Neural cell (in vitro differentiated cells): ENCODE data around the gene OR5B3. TPM values are rescaled to one million over a fixed set of nuclear protein-coding genes. Genes with fewer than 3 reads are reported as not detected.
"Not testable (repeated sequence)": the region's sequence is repeated elsewhere in the genome, so short reads cannot be mapped to it uniquely, and the experiment has no call there.

Experiments used
- H2AFZ ChIP-seq: fragments of 200-600, 300-800 bp; sonication (generic), shearing (Covaris generic); 2 replicates; pipeline ENCODE4 v1.6.0; 2014; ENCODE audit warnings: low read depth, mild to moderate bottlenecking, antibody characterized with exemption, low read length, moderate library complexity
- H3F3A ChIP-seq: fragments of 200-600 bp; shearing (Covaris generic); 2 replicates; pipeline ENCODE4 v1.6.1; 2016; ENCODE audit warnings: mild to moderate bottlenecking, moderate library complexity, mixed read lengths, antibody characterized with exemption, low read length; ENCODE audit not compliant: insufficient read depth, poor library complexity, severe bottlenecking
- H3K27ac ChIP-seq: fragments of 200-600, 300-800 bp; sonication (generic), shearing (Covaris generic); 2 replicates; pipeline ENCODE4 v1.5.1; 2014; ENCODE audit warnings: mild to moderate bottlenecking, low read length, moderate library complexity
- H3K27me3 ChIP-seq: fragments of 300-800, 200-600 bp; sonication (generic), shearing (Covaris generic); 2 replicates; pipeline ENCODE4 v1.6.0; 2014; ENCODE audit warnings: mild to moderate bottlenecking, low read depth, low read length, moderate library complexity; ENCODE audit not compliant: insufficient read depth
- H3K36me3 ChIP-seq: fragments of 300-800, 200-600 bp; sonication (generic), shearing (Covaris generic); 2 replicates; pipeline ENCODE4 v1.5.1; 2014; ENCODE audit warnings: mild to moderate bottlenecking, antibody characterized with exemption, low read length, moderate library complexity; ENCODE audit not compliant: insufficient read depth
- H3K4me2 ChIP-seq: fragments of 300-800, 200-600 bp; sonication (generic), shearing (Covaris generic); 2 replicates; pipeline ENCODE4 v1.6.0; 2014; ENCODE audit warnings: mild to moderate bottlenecking, low read length
- H3K4me3 ChIP-seq: fragments of 300-800, 200-600 bp; sonication (generic), shearing (Covaris generic); 2 replicates; pipeline ENCODE4 v1.5.1; 2014; ENCODE audit warnings: mild to moderate bottlenecking, low read length, moderate library complexity
- H3K79me2 ChIP-seq: fragments of 200-600 bp; shearing (Covaris generic); replicated peaks from 2 replicates; pipeline ENCODE4 v1.6.0; 2014; ENCODE audit warnings: mild to moderate bottlenecking, low read length, moderate library complexity; ENCODE audit not compliant: insufficient read depth
- H3K9ac ChIP-seq: fragments of 300-800, 200-600 bp; sonication (generic), shearing (Covaris generic); 2 replicates; pipeline ENCODE4 v1.6.1; 2016; ENCODE audit warnings: mild to moderate bottlenecking, low read length, mixed read lengths
- H3K9me2 ChIP-seq: fragments of 200-600 bp; shearing (Covaris generic); 2 replicates; pipeline ENCODE4 v1.6.1; 2016; ENCODE audit warnings: mild to moderate bottlenecking, low read length, mixed read lengths; ENCODE audit not compliant: insufficient read depth
- H3K9me3 ChIP-seq: fragments of 200-600, 300-800 bp; sonication (generic), shearing (Covaris generic); 2 replicates; pipeline ENCODE4 v1.6.1; 2016; ENCODE audit warnings: mild to moderate bottlenecking, mixed run types, low read length, moderate library complexity, mixed read lengths
- H4K20me1 ChIP-seq: fragments of 200-600 bp; shearing (Covaris generic); 2 replicates; pipeline ENCODE4 v1.6.1; 2016; ENCODE audit warnings: mild to moderate bottlenecking, mixed run types; ENCODE audit not compliant: insufficient read depth
- EP300 ChIP-seq: fragments of 450-650 bp; conservative IDR thresholded peaks from 2 replicates; pipeline ENCODE4 v1.6.1; 2014; ENCODE audit warnings: antibody characterized with exemption, mild to moderate bottlenecking, moderate library complexity; ENCODE audit not compliant: poor library complexity, severe bottlenecking
- EZH2 ChIP-seq: fragments of 200-600, 300-800 bp; shearing (Covaris generic), sonication (generic); IDR thresholded peaks from 2 replicates; pipeline ENCODE4 v1.6.1; 2014; ENCODE audit warnings: antibody characterized with exemption, low read length, borderline replicate concordance, mild to moderate bottlenecking; ENCODE audit not compliant: insufficient read depth, poor library complexity, severe bottlenecking
- MXI1 ChIP-seq: fragments of 450-650 bp; conservative IDR thresholded peaks from 2 replicates; pipeline ENCODE4 v1.6.1; 2014; ENCODE audit warnings: antibody characterized with exemption, mild to moderate bottlenecking; ENCODE audit not compliant: poor library complexity, severe bottlenecking
- POLR2AphosphoS5 ChIP-seq: IDR thresholded peaks from 2 replicates; pipeline ENCODE4 v1.6.1; 2012
- RAD21 ChIP-seq: fragments of 450-650 bp; conservative IDR thresholded peaks from 2 replicates; pipeline ENCODE4 v1.6.1; 2014; ENCODE audit warnings: antibody characterized with exemption, mild to moderate bottlenecking, moderate library complexity
- REST ChIP-seq: IDR thresholded peaks from 2 replicates; pipeline ENCODE4 v1.6.1; 2012; ENCODE audit warnings: borderline replicate concordance
- SMC3 ChIP-seq: fragments of 450-650 bp; conservative IDR thresholded peaks from 2 replicates; pipeline ENCODE4 v1.6.1; 2014; ENCODE audit warnings: antibody characterized with exemption, mild to moderate bottlenecking, moderate library complexity; ENCODE audit not compliant: poor library complexity
- TAF1 ChIP-seq: IDR thresholded peaks from 2 replicates; pipeline ENCODE4 v1.6.1; 2012; ENCODE audit warnings: low read depth
- polyA plus RNA-seq: library from polyadenylated mRNA; depleted of rRNA; stranded (reverse); fragments of >200 nt; gene quantifications from 2 replicates; pipeline ENCODE4 v1.2.3, GENCODE V29; 2014
- TF ChIP-seq, protein P1 (sequence below): fragments of 450-650 bp; IDR thresholded peaks from 2 replicates; pipeline ENCODE4 v1.5.1; 2014; ENCODE audit warnings: antibody characterized with exemption, mild to moderate bottlenecking, moderate library complexity; ENCODE audit not compliant: poor library complexity, severe bottlenecking

The OR5B3 gene
- polyA plus RNA-seq, 1 donor from 2014 or later = not detected

GRCh38 chr11:58429273-58429672, 22.6 kb upstream of the OR5B3 start:
- Histone ChIP-seq H2AFZ (no peak overlapping the region), H3K4me2 (no peak overlapping the region), H3K36me3 (no peaks in the 10 kb centered on the region), H3K4me3 (no peak overlapping the region), H3K9ac (no peak overlapping the region), H4K20me1 (no peaks in the 10 kb centered on the region), H3K79me2 (no peaks in the 10 kb centered on the region), H3K27ac (no peak overlapping the region), H3K27me3 (no peaks in the 10 kb centered on the region), H3K9me2 (no peaks in the 10 kb centered on the region), H3F3A (no peaks in the 10 kb centered on the region), H3K9me3 (no peaks in the 10 kb centered on the region)
- TF ChIP-seq, protein P1, sequence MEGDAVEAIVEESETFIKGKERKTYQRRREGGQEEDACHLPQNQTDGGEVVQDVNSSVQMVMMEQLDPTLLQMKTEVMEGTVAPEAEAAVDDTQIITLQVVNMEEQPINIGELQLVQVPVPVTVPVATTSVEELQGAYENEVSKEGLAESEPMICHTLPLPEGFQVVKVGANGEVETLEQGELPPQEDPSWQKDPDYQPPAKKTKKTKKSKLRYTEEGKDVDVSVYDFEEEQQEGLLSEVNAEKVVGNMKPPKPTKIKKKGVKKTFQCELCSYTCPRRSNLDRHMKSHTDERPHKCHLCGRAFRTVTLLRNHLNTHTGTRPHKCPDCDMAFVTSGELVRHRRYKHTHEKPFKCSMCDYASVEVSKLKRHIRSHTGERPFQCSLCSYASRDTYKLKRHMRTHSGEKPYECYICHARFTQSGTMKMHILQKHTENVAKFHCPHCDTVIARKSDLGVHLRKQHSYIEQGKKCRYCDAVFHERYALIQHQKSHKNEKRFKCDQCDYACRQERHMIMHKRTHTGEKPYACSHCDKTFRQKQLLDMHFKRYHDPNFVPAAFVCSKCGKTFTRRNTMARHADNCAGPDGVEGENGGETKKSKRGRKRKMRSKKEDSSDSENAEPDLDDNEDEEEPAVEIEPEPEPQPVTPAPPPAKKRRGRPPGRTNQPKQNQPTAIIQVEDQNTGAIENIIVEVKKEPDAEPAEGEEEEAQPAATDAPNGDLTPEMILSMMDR = no peak

DNA sequence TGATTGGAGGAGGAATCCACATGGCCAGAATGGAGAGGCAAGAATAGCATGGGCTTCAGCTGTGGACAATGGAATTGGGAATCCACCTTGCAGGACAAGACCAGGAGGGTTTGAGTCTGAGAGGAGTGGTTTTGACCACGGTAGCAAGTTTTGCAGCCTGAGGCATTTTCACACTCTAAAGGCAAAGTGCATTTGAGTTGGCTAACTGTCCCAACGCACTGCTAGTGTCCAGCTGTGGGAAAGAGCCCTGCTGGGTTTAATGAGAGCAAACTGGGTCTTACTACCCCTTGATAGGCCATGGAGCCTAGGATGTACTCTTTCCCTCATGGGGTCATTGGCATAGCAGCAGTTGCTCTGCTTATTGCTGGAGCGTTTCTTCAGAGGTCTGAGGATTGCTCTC, 21.3 kb upstream of the OR5B3 start, which contains the start of gene OR5B2:
Gene OR5B2, minus strand, starts transcription at position 101 of the 400 bp plus-strand sequence. CDS start 4,860 bp downstream, outside the sequence.
- Histone ChIP-seq H4K20me1 (no peaks in the 10 kb centered on the region), H3K36me3 (no peaks in the 10 kb centered on the region), H3K9ac (no peak within 1 kb of the TSS)

GRCh38 chr11:58399622-58400021, 7.1 kb downstream of the OR5B3 start:
- not testable (repeated sequence) for H3K4me3 ChIP-seq, H4K20me1 ChIP-seq, H3K9me3 ChIP-seq, H2AFZ ChIP-seq, H3K27ac ChIP-seq, H3K79me2 ChIP-seq, H3K9me2 ChIP-seq, H3K4me2 ChIP-seq, H3F3A ChIP-seq, H3K36me3 ChIP-seq, H3K27me3 ChIP-seq, H3K9ac ChIP-seq

More for the DNA sequence above, 21.3 kb upstream of the OR5B3 start, which contains the start of gene OR5B2:
- TF ChIP-seq EP300 = no peak
- TF ChIP-seq EZH2 = no peak
- no peak for TF ChIP-seq MXI1
- TF ChIP-seq TAF1 = no peak
- TF ChIP-seq SMC3 = no peak
- TF ChIP-seq POLR2AphosphoS5 = no peak
- TF ChIP-seq, protein P1 = no peak
- no peak for TF ChIP-seq REST
- TF ChIP-seq RAD21 = no peak
- no peaks in the 10 kb centered on the region for H3K27me3 ChIP-seq
- H3F3A ChIP-seq = no peaks in the 10 kb centered on the region
- H3K9me3 ChIP-seq = no peaks in the 10 kb centered on the region
- no peak within 1 kb of the TSS for H3K4me3 ChIP-seq
- H2AFZ ChIP-seq = no peak within 1 kb of the TSS
- no peaks in the 10 kb centered on the region for H3K9me2 ChIP-seq
- H3K79me2 ChIP-seq = no peaks in the 10 kb centered on the region
- H3K27ac ChIP-seq = no peak within 1 kb of the TSS
- H3K4me2 ChIP-seq = no peak within 1 kb of the TSS
